HCT116 (cell line): Measurements from ENCODE around the gene PTBP1.

Source experiments
- CTCF ChIP-seq, 3 experiments: fragments of 200-600 bp in 1 of 3; sonication (generic) in 1 of 3; IDR thresholded peaks in 2 of 3; conservative IDR thresholded peaks in 1 of 3; 2 replicates each; pipeline ENCODE4 v1.5.1; 2012 to 2017; ENCODE audit warnings: low read depth in 2 of 3, low read length in 2 of 3, antibody characterized with exemption in 1 of 3, borderline replicate concordance in 1 of 3, control low read depth in 1 of 3, mild to moderate bottlenecking in 1 of 3, mixed read lengths in 1 of 3, mixed run types in 1 of 3, moderate library complexity in 1 of 3; ENCODE audit not compliant: insufficient read depth in 1 of 3
- EZH2 ChIP-seq: fragments of 200-600 bp; sonication (generic); IDR thresholded peaks from 2 replicates; pipeline ENCODE4 v1.6.1; 2017; ENCODE audit warnings: antibody characterized with exemption, mixed run types
- MAX ChIP-seq: IDR thresholded peaks from 2 replicates; pipeline ENCODE4 v1.6.1; 2012
- POLR2A ChIP-seq: IDR thresholded peaks from 2 replicates; pipeline ENCODE4 v1.7.0; 2011; ENCODE audit warnings: borderline replicate concordance; ENCODE audit not compliant: insufficient read depth, insufficient read length; ENCODE audit errors: extremely low read depth
- POLR2AphosphoS5 ChIP-seq: IDR thresholded peaks from 2 replicates; pipeline ENCODE4 v1.6.1; 2011; ENCODE audit warnings: mild to moderate bottlenecking, low read depth, low read length, moderate library complexity
- YY1 ChIP-seq: IDR thresholded peaks from 2 replicates; pipeline ENCODE4 v1.6.1; 2011; ENCODE audit warnings: low read length, low read depth, moderate library complexity, mild to moderate bottlenecking; ENCODE audit not compliant: insufficient replicate concordance; ENCODE audit errors: extremely low read depth
- TF ChIP-seq, protein P1 (sequence below): IDR thresholded peaks from 2 replicates; pipeline ENCODE4 v1.6.1; 2012
- TF ChIP-seq, protein P2 (sequence below): IDR thresholded peaks from 2 replicates; pipeline ENCODE4 v1.6.1; 2012; ENCODE audit warnings: low read depth

GRCh38 chr19:812747-813218 lies 15.5 kb downstream of the PTBP1 start:
- TF ChIP-seq EZH2 (no peak), POLR2A (no peak), YY1 (no peak), CTCF (IDR thresholded peaks at IDR 0.05 in 2 of 3, conservative IDR thresholded peaks at IDR 0.05 in 1 of 3; ENCODE audit: borderline replicate concordance in 1 of 3, insufficient read depth in 1 of 3, low read depth in 2 of 3, low read length in 2 of 3) (no peak), POLR2AphosphoS5 (no peak), MAX (no peak)
- TF ChIP-seq, protein P1, sequence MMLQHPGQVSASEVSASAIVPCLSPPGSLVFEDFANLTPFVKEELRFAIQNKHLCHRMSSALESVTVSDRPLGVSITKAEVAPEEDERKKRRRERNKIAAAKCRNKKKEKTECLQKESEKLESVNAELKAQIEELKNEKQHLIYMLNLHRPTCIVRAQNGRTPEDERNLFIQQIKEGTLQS: no peak
- TF ChIP-seq, protein P2, sequence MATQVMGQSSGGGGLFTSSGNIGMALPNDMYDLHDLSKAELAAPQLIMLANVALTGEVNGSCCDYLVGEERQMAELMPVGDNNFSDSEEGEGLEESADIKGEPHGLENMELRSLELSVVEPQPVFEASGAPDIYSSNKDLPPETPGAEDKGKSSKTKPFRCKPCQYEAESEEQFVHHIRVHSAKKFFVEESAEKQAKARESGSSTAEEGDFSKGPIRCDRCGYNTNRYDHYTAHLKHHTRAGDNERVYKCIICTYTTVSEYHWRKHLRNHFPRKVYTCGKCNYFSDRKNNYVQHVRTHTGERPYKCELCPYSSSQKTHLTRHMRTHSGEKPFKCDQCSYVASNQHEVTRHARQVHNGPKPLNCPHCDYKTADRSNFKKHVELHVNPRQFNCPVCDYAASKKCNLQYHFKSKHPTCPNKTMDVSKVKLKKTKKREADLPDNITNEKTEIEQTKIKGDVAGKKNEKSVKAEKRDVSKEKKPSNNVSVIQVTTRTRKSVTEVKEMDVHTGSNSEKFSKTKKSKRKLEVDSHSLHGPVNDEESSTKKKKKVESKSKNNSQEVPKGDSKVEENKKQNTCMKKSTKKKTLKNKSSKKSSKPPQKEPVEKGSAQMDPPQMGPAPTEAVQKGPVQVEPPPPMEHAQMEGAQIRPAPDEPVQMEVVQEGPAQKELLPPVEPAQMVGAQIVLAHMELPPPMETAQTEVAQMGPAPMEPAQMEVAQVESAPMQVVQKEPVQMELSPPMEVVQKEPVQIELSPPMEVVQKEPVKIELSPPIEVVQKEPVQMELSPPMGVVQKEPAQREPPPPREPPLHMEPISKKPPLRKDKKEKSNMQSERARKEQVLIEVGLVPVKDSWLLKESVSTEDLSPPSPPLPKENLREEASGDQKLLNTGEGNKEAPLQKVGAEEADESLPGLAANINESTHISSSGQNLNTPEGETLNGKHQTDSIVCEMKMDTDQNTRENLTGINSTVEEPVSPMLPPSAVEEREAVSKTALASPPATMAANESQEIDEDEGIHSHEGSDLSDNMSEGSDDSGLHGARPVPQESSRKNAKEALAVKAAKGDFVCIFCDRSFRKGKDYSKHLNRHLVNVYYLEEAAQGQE: no peak
